GM23338 (cell line): Measurements from ENCODE around the gene ASCL2. TPM values are rescaled to one million over a fixed set of nuclear protein-coding genes. Genes with fewer than 3 reads are reported as not detected.

Experiments used
- ATAC-seq: fragments of 200-7000 bp; cut with Tn5 transposase; 3 replicates; pipeline ENCODE4 v1.9.1; 2020
- DNase-seq: peaks from one replicate; pipeline ENCODE4 v3.0.0-alpha.2; 2015; ENCODE audit warnings: low spot score
- H2AFZ ChIP-seq: fragments of 200-600 bp; sonication (generic); 2 replicates; pipeline ENCODE4 v1.8.0; 2016; ENCODE audit warnings: antibody characterized with exemption, mild to moderate bottlenecking, moderate library complexity
- H3F3A ChIP-seq: fragments of 200-600 bp; sonication (generic); replicated peaks from 2 replicates; pipeline ENCODE4 v1.8.0; 2017; ENCODE audit warnings: antibody characterized with exemption, mixed run types, low read depth
- H3K27ac ChIP-seq: fragments of 200-600 bp; sonication (generic); 2 replicates; pipeline ENCODE4 v1.6.1; 2016; ENCODE audit warnings: low read depth
- H3K27me3 ChIP-seq: fragments of 200-600 bp; sonication (generic); 2 replicates; pipeline ENCODE4 v1.8.0; 2016; ENCODE audit warnings: mild to moderate bottlenecking, mixed run types, moderate library complexity; ENCODE audit not compliant: insufficient read depth
- H3K36me3 ChIP-seq: fragments of 200-600 bp; sonication (generic); 2 replicates; pipeline ENCODE4 v1.8.0; 2016; ENCODE audit warnings: mild to moderate bottlenecking; ENCODE audit not compliant: insufficient read depth
- H3K4me1 ChIP-seq: fragments of 200-600 bp; sonication (generic); 2 replicates; pipeline ENCODE4 v1.8.0; 2016; ENCODE audit warnings: mild to moderate bottlenecking, moderate library complexity; ENCODE audit not compliant: insufficient read depth
- H3K4me2 ChIP-seq: fragments of 200-600 bp; sonication (generic); 2 replicates; pipeline ENCODE4 v1.7.1; 2017; ENCODE audit warnings: mixed run types
- H3K4me3 ChIP-seq: fragments of 200-600 bp; sonication (generic); 2 replicates; pipeline ENCODE4 v1.6.1; 2016; ENCODE audit warnings: mixed run types
- H3K79me2 ChIP-seq: fragments of 200-600 bp; sonication (generic); replicated peaks from 2 replicates; pipeline ENCODE4 v1.8.0; 2017; ENCODE audit warnings: mild to moderate bottlenecking; ENCODE audit not compliant: insufficient read depth
- H3K9me2 ChIP-seq: fragments of 200-600 bp; sonication (generic); 2 replicates; pipeline ENCODE4 v1.8.0; 2017; ENCODE audit not compliant: insufficient read depth
- H4K20me1 ChIP-seq: fragments of 200-600 bp; sonication (generic); replicated peaks from 2 replicates; pipeline ENCODE4 v1.8.0; 2017; ENCODE audit warnings: mild to moderate bottlenecking; ENCODE audit not compliant: insufficient read depth
- H3K27ac Mint-ChIP-seq: 2 replicates; pipeline ENCODE4 v1.8.0; 2020; ENCODE audit warnings: inconsistent platforms, mild to moderate bottlenecking, moderate library complexity, mixed read lengths
- H3K27me3 Mint-ChIP-seq: 3 replicates; pipeline ENCODE4 v1.8.0; 2022; ENCODE audit warnings: low read depth, mild to moderate bottlenecking, moderate library complexity, mixed read lengths, inconsistent platforms; ENCODE audit not compliant: insufficient read depth, poor library complexity
- H3K36me3 Mint-ChIP-seq: 3 replicates; pipeline ENCODE4 v1.8.0; 2021; ENCODE audit warnings: low read depth, mild to moderate bottlenecking, inconsistent platforms, moderate library complexity, mixed read lengths
- H3K4me1 Mint-ChIP-seq: 3 replicates; pipeline ENCODE4 v1.8.0; 2020; ENCODE audit warnings: mild to moderate bottlenecking, inconsistent platforms, mixed read lengths
- H3K4me3 Mint-ChIP-seq: 3 replicates; pipeline ENCODE4 v1.8.0; 2021; ENCODE audit warnings: moderate library complexity, mild to moderate bottlenecking, inconsistent platforms, mixed read lengths
- H3K9me3 Mint-ChIP-seq: 3 replicates; pipeline ENCODE4 v1.8.0; 2020; ENCODE audit warnings: moderate library complexity, mild to moderate bottlenecking, inconsistent platforms, mixed read lengths
- CREB1 ChIP-seq: fragments of 250-450 bp; sonication (Bioruptor Pico); IDR thresholded peaks from 2 replicates; pipeline ENCODE4 v1.5.0; 2020; ENCODE audit warnings: low read depth, mild to moderate bottlenecking, moderate library complexity
- EZH2 ChIP-seq: fragments of 200-600 bp; sonication (generic); IDR thresholded peaks from one replicate; pipeline ENCODE4 v1.8.0; 2017; ENCODE audit warnings: antibody characterized with exemption, mild to moderate bottlenecking, low read depth; ENCODE audit not compliant: unreplicated experiment
- EZH2phosphoT487 ChIP-seq: fragments of 200-600 bp; sonication (generic); IDR thresholded peaks from one replicate; pipeline ENCODE4 v1.8.1; 2018; ENCODE audit warnings: antibody characterized with exemption; ENCODE audit not compliant: unreplicated experiment
- JUNB ChIP-seq: IDR thresholded peaks from one replicate; pipeline ENCODE4 v1.6.1; 2016; ENCODE audit warnings: antibody characterized with exemption; ENCODE audit not compliant: unreplicated experiment
- NANOG ChIP-seq: IDR thresholded peaks from 2 replicates; pipeline ENCODE4 v1.6.1; 2016; ENCODE audit warnings: antibody characterized with exemption, borderline replicate concordance
- POLR2AphosphoS5 ChIP-seq: IDR thresholded peaks from 2 replicates; pipeline ENCODE4 v1.6.1; 2016; ENCODE audit warnings: antibody characterized with exemption, low read depth
- STAT1 ChIP-seq: IDR thresholded peaks from one replicate; pipeline ENCODE4 v1.6.1; 2016; ENCODE audit warnings: antibody characterized with exemption; ENCODE audit not compliant: unreplicated experiment
- ZNF114 ChIP-seq: fragments of 250-450 bp; sonication (Bioruptor Pico); IDR thresholded peaks from 2 replicates; pipeline ENCODE4 v1.5.0; 2020; ENCODE audit warnings: mild to moderate bottlenecking, moderate library complexity
- ZNF331 ChIP-seq: fragments of 250-450 bp; sonication (Bioruptor Pico); IDR thresholded peaks from 2 replicates; pipeline ENCODE4 v1.5.0; 2020; ENCODE audit warnings: low read depth, mild to moderate bottlenecking, moderate library complexity
- ZNF462 ChIP-seq: fragments of 250-450 bp; sonication (Bioruptor Pico); IDR thresholded peaks from 2 replicates; pipeline ENCODE4 v1.5.0; 2020; ENCODE audit warnings: mild to moderate bottlenecking, moderate library complexity
- polyA plus RNA-seq: library from polyadenylated mRNA; unstranded; fragments of >200 nt; fragmentation: Nextera tagmentation; extraction: Ambion mirVana; gene quantifications from 2 replicates; pipeline ENCODE4 v1.2.1, GENCODE V29; 2016
- total RNA-seq: library from RNA; depleted of rRNA; stranded (reverse); fragments of >200 nt; shearing (Covaris generic); gene quantifications from 2 replicates; pipeline ENCODE4 v1.2.3, GENCODE V29; 2014
- TF ChIP-seq, protein P1 (sequence below), 2 experiments: fragments of 200-600 bp in 1 of 2; sonication (generic) in 1 of 2; conservative IDR thresholded peaks; 2 replicates each; pipeline versions ENCODE4 v1.5.1 to v1.6.1; 2016 to 2017; ENCODE audit warnings: antibody characterized with exemption in 2 of 2, low read depth in 2 of 2, mild to moderate bottlenecking in 2 of 2, moderate library complexity in 1 of 2
- TF ChIP-seq, protein P2 (sequence below): IDR thresholded peaks from 2 replicates; pipeline ENCODE4 v1.6.1; 2016; ENCODE audit warnings: antibody characterized with exemption
- TF ChIP-seq, protein P3 (sequence below): IDR thresholded peaks from one replicate; pipeline ENCODE4 v1.6.1; 2018; ENCODE audit warnings: antibody characterized with exemption; ENCODE audit not compliant: unreplicated experiment

ASCL2 gene
- total and polyA plus RNA-seq, 2 experiments from 2014 or later: 0.57 to 1.6 TPM

- Histone ChIP-seq H4K20me1 (no peaks in the 10 kb centered on the region), H3K36me3 (no peaks in the 10 kb centered on the region), H3K4me1 (no peaks in the 10 kb centered on the region), H3K9me2 (no peaks in the 10 kb centered on the region), H3K27me3 (no peaks in the 10 kb centered on the region), H2AFZ (no peak overlapping the region), H3K27ac (no peak overlapping the region), H3K4me2 (no peak overlapping the region), H3K4me3 (no peak overlapping the region), H3F3A (no peaks in the 10 kb centered on the region), H3K79me2 (no peaks in the 10 kb centered on the region)
- DNase-seq: no peak
- peaks cover 4% of the 10 kb centered on the region; the same call in 2 of the 3 replicates for H3K4me1 Mint-ChIP-seq
- H3K27me3 Mint-ChIP-seq: peaks cover 12% of the 10 kb centered on the region
- no peak overlapping the region for H3K4me3 Mint-ChIP-seq
- H3K9me3 Mint-ChIP-seq: no peaks in the 10 kb centered on the region
- no peak overlapping the region for H3K27ac Mint-ChIP-seq
- TF ChIP-seq CREB1 (CRISPR knock-in tag) (no peak), ZNF114 (CRISPR knock-in tag) (no peak), EZH2 (no peak), POLR2AphosphoS5 (no peak), STAT1 (no peak), ZNF331 (CRISPR knock-in tag) (no peak), JUNB (no peak), EZH2phosphoT487 (no peak), NANOG (no peak), ZNF462 (no peak)
- TF ChIP-seq, protein P1, sequence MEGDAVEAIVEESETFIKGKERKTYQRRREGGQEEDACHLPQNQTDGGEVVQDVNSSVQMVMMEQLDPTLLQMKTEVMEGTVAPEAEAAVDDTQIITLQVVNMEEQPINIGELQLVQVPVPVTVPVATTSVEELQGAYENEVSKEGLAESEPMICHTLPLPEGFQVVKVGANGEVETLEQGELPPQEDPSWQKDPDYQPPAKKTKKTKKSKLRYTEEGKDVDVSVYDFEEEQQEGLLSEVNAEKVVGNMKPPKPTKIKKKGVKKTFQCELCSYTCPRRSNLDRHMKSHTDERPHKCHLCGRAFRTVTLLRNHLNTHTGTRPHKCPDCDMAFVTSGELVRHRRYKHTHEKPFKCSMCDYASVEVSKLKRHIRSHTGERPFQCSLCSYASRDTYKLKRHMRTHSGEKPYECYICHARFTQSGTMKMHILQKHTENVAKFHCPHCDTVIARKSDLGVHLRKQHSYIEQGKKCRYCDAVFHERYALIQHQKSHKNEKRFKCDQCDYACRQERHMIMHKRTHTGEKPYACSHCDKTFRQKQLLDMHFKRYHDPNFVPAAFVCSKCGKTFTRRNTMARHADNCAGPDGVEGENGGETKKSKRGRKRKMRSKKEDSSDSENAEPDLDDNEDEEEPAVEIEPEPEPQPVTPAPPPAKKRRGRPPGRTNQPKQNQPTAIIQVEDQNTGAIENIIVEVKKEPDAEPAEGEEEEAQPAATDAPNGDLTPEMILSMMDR (conservative IDR thresholded peaks at IDR 0.05; ENCODE audit: low read depth in 2 of 2): no peak
- TF ChIP-seq, protein P2, sequence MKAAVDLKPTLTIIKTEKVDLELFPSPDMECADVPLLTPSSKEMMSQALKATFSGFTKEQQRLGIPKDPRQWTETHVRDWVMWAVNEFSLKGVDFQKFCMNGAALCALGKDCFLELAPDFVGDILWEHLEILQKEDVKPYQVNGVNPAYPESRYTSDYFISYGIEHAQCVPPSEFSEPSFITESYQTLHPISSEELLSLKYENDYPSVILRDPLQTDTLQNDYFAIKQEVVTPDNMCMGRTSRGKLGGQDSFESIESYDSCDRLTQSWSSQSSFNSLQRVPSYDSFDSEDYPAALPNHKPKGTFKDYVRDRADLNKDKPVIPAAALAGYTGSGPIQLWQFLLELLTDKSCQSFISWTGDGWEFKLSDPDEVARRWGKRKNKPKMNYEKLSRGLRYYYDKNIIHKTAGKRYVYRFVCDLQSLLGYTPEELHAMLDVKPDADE: no peak
- TF ChIP-seq, protein P3, sequence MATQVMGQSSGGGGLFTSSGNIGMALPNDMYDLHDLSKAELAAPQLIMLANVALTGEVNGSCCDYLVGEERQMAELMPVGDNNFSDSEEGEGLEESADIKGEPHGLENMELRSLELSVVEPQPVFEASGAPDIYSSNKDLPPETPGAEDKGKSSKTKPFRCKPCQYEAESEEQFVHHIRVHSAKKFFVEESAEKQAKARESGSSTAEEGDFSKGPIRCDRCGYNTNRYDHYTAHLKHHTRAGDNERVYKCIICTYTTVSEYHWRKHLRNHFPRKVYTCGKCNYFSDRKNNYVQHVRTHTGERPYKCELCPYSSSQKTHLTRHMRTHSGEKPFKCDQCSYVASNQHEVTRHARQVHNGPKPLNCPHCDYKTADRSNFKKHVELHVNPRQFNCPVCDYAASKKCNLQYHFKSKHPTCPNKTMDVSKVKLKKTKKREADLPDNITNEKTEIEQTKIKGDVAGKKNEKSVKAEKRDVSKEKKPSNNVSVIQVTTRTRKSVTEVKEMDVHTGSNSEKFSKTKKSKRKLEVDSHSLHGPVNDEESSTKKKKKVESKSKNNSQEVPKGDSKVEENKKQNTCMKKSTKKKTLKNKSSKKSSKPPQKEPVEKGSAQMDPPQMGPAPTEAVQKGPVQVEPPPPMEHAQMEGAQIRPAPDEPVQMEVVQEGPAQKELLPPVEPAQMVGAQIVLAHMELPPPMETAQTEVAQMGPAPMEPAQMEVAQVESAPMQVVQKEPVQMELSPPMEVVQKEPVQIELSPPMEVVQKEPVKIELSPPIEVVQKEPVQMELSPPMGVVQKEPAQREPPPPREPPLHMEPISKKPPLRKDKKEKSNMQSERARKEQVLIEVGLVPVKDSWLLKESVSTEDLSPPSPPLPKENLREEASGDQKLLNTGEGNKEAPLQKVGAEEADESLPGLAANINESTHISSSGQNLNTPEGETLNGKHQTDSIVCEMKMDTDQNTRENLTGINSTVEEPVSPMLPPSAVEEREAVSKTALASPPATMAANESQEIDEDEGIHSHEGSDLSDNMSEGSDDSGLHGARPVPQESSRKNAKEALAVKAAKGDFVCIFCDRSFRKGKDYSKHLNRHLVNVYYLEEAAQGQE: no peak
- no peaks in the 10 kb centered on the region for H3K36me3 Mint-ChIP-seq
- ATAC-seq: no peak
These were observed 24.5 kb upstream of the ASCL2 start for GRCh38 chr11:2294926-2295290.
